Measurements from ENCODE around the gene C1orf159. TPM values are rescaled to one million over a fixed set of nuclear protein-coding genes. Genes with fewer than 3 reads are reported as not detected.
"Not testable (repeated sequence)": the region's sequence is repeated elsewhere in the genome, so short reads cannot be mapped to it uniquely, and the experiment has no call there.

Gene C1orf159
- total RNA-seq, 4 donors from 2014 or later, result 6.9 to 19.6 (median 14.7) TPM

- no peaks in the 10 kb centered on the region for H3K9me3 ChIP-seq
- DNase-seq, result no peak
- intact Hi-C loops (cut with DNase I), result no loop called here
- H3K4me1 ChIP-seq, result peaks cover 11 to 27% (median 20%) of the 10 kb centered on the region in 3 donors
- no peak overlapping the region for H3K4me3 ChIP-seq
- 63 to 87% methylated on average over 8 to 18 of the region's 19 CpGs for WGBS, 2 donors
- no peak overlapping the region for H3K27ac ChIP-seq
- H3K27me3 ChIP-seq, result peaks cover 0 to 60% (median 0%) of the 10 kb centered on the region in 4 donors
- no peaks in the 10 kb centered on the region for H3K36me3 ChIP-seq
- TF ChIP-seq CTCF (IDR thresholded peaks at IDR 0.05), result no peak
Measured at GRCh38 chr1:1142844-1143243, 27.0 kb upstream of the C1orf159 start.

- DNase-seq; H3K27ac ChIP-seq; H3K36me3 ChIP-seq; H3K9me3 ChIP-seq; H3K4me3 ChIP-seq; intact Hi-C loops (cut with DNase I): not testable (repeated sequence)
- 36 to 59% methylated on average over 11 to 14 of the region's 15 CpGs for WGBS, 2 donors
- peaks cover 0 to 65% (median under 1%) of the 10 kb centered on the region in 4 donors for H3K27me3 ChIP-seq
- H3K4me1 ChIP-seq, result peaks cover 16 to 32% (median 25%) of the 10 kb centered on the region in 3 donors
Measured at GRCh38 chr1:1142352-1142751, 26.5 kb upstream of the C1orf159 start.

- DNase-seq, result no peak
- Histone ChIP-seq H3K4me1 (peaks cover 21 to 37% (median 30%) of the 10 kb centered on the region in 3 donors), H3K36me3 (no peaks in the 10 kb centered on the region), H3K27ac (no peak overlapping the region), H3K4me3 (no peak overlapping the region), H3K27me3 (peaks cover 0 to 69% (median 3%) of the 10 kb centered on the region in 4 donors), H3K9me3 (no peaks in the 10 kb centered on the region)
- intact Hi-C loops (cut with DNase I), result no loop called here
- TF ChIP-seq CTCF (IDR thresholded peaks at IDR 0.05) (no peak), POLR2A (IDR thresholded peaks at IDR 0.05) (no peak)
- WGBS, 2 donors, result 74 to 85% methylated on average over 12 of the region's 15 CpGs
Measured at GRCh38 chr1:1141911-1142250, 26.0 kb upstream of the C1orf159 start.

- intact Hi-C loops (cut with DNase I), result no loop called here
- Histone ChIP-seq H3K4me1 (peaks cover 23 to 42% (median 35%) of the 10 kb centered on the region in 3 donors), H3K4me3 (no peak overlapping the region), H3K27ac (no peak overlapping the region), H3K27me3 (peaks cover 0 to 70% (median 5%) of the 10 kb centered on the region in 4 donors), H3K36me3 (no peaks in the 10 kb centered on the region), H3K9me3 (no peaks in the 10 kb centered on the region)
- DNase-seq, result no peak
- TF ChIP-seq CTCF (IDR thresholded peaks at IDR 0.05), result no peak
- TF ChIP-seq POLR2A (IDR thresholded peaks at IDR 0.05), result no peak
- WGBS, 2 donors, result no CpG with 5 or more reads among the region's 25 CpGs
Measured at GRCh38 chr1:1141244-1141910, 25.5 kb upstream of the C1orf159 start.

GRCh38 chr1:1140673-1141072, 24.8 kb upstream of the C1orf159 start:
- Histone ChIP-seq H3K4me3 (no peak overlapping the region), H3K9me3 (no peaks in the 10 kb centered on the region), H3K4me1 (peaks cover 23 to 49% (median 36%) of the 10 kb centered on the region in 3 donors), H3K27ac (no peak overlapping the region), H3K27me3 (peaks cover 0 to 70% (median 5%) of the 10 kb centered on the region in 4 donors), H3K36me3 (no peaks in the 10 kb centered on the region)
- no peak for DNase-seq
- TF ChIP-seq POLR2A (IDR thresholded peaks at IDR 0.05) (no peak), CTCF (IDR thresholded peaks at IDR 0.05) (no peak)
- WGBS, 2 donors, result 27 to 31% methylated on average over 11 to 13 of the region's 18 CpGs
- intact Hi-C loops (cut with DNase I), result no loop called here

Data from esophagus squamous epithelium (tissue), 5 donors.